WI38 (cell line): ENCODE data around the gene RAB27B.

Source experiments
- H3K4me3 ChIP-seq: 2 replicates; pipeline ENCODE4 v1.5.1; 2011; ENCODE audit warnings: low read depth, mild to moderate bottlenecking, control low read depth, low read length
- TF ChIP-seq, protein P1 (sequence below): IDR thresholded peaks from 2 replicates; pipeline ENCODE4 v1.5.1; 2012; ENCODE audit warnings: low read depth, mild to moderate bottlenecking, control low read depth, low read length

The RAB27B gene

DNA sequence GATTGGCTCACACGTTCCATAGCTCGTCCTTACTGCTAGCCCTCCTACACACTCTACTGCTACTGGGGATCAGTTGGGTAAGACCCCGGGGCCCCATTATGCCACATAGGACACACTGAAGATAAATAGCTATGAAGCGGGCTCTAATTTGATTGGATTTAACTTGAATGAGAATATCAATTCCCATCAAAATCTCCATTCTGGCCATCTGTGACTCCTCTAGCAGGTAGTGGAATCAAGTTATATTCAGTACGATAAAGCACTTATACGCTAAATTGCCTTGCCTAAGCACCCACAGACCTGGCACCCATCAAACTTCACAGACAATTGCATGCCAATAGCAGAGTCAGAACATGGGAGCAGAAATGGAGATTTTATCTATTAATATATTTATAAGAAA, 91.1 kb downstream of the RAB27B start:
- H3K4me3 ChIP-seq, result no peak overlapping the region
- TF ChIP-seq, protein P1, sequence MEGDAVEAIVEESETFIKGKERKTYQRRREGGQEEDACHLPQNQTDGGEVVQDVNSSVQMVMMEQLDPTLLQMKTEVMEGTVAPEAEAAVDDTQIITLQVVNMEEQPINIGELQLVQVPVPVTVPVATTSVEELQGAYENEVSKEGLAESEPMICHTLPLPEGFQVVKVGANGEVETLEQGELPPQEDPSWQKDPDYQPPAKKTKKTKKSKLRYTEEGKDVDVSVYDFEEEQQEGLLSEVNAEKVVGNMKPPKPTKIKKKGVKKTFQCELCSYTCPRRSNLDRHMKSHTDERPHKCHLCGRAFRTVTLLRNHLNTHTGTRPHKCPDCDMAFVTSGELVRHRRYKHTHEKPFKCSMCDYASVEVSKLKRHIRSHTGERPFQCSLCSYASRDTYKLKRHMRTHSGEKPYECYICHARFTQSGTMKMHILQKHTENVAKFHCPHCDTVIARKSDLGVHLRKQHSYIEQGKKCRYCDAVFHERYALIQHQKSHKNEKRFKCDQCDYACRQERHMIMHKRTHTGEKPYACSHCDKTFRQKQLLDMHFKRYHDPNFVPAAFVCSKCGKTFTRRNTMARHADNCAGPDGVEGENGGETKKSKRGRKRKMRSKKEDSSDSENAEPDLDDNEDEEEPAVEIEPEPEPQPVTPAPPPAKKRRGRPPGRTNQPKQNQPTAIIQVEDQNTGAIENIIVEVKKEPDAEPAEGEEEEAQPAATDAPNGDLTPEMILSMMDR, result no peak

- TF ChIP-seq, protein P1, result no peak
- H3K4me3 ChIP-seq, result no peak overlapping the region
These were observed 95.2 kb downstream of the RAB27B start for GRCh38 chr18:54923339-54923956.

GRCh38 chr18:54924948-54925347, 96.7 kb downstream of the RAB27B start:
- H3K4me3 ChIP-seq, result no peak overlapping the region
- TF ChIP-seq, protein P1, result no peak

DNA sequence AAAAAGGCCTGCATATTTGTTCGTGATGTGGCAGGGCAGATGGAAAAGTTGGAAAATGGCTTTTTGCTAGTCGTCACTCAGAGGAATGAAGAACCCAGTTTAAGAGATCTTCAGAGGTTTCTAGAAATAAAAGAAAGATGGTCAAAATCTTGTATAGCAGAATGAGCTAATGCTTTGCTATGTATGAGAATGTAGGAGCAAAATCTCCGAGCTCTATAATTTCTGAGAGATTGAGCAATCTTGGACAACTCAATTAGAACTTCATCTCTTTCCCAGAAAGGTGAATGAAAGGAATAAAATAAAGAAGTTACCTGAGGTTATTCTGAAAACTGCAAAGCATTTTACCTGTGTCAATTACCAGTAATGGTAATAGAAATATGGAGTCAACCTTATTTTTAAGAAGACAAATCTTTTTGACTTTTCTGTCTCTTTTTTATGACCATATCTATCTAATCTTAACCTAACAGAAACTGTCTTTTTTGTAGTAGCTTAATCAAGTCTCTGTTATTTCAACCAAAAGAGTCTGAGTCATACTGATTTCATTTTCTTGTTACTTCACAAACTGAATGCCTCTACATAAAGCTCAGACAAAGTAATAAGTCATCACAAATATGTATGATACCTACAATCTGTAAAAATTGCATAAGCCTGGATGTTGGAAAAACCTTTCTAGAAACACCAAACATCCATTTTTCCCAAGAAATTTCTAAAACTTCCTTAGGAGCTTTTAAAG, 98.5 kb downstream of the RAB27B start:
- TF ChIP-seq, protein P1, result no peak
- H3K4me3 ChIP-seq, result no peak overlapping the region

DNA sequence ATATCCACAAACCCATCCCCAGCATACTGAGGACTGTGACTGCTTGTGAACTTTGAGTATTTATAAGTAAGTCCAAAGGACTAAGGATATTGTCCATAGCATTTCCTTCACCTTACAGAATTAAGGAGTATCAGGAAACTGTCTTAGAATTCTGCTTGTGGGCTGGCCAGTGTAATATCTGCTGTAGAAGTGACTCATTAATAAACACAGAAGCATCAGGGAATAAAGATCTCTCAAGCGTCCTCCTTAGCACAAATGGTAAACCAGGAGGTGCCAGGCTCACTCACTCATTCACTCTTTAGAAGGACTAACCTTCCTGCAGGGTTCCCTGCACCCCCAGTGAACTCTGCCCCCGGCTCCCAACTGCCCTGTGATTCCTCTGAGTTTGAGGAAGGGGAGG, 100.0 kb downstream of the RAB27B start:
- TF ChIP-seq, protein P1, result no peak
- H3K4me3 ChIP-seq, result no peak overlapping the region

- TF ChIP-seq, protein P1, result no peak
These were observed 102.9 kb downstream of the RAB27B start for GRCh38 chr18:54931152-54931551.

GRCh38 chr18:54932472-54932871, 104.2 kb downstream of the RAB27B start:
- H3K4me3 ChIP-seq, result no peak overlapping the region
- TF ChIP-seq, protein P1, result no peak

More at GRCh38 chr18:54931152-54931551, 102.9 kb downstream of the RAB27B start:
- no peak overlapping the region for H3K4me3 ChIP-seq
